GM18870 (cell line): ENCODE results near the gene CTDNEP1.

Source experiments
- ATAC-seq: cut with Tn5 transposase; IDR thresholded peaks from one replicate; pipeline ENCODE4 v1.9.1; 2021; ENCODE audit warnings: moderate library complexity; ENCODE audit not compliant: unreplicated experiment

Gene CTDNEP1

DNA sequence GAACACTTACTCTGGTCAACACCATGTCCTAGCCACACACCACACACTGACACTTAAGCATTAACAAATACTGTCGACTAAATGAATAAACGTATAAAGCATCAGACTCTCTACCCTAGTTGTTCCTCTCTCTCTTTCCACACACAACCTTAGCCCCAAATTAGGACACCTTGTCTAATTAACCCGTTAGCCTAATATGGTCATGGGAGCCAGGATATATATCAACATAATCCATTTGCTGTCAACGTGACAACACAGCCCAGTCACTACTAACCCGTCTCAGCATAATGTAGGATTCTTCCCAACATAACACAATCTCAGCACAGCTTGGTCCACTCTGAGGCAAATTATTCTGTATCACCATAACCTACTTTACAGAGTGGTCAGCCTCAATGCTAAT lies 19.4 kb downstream of the CTDNEP1 start:
- ATAC-seq = no peak

DNA sequence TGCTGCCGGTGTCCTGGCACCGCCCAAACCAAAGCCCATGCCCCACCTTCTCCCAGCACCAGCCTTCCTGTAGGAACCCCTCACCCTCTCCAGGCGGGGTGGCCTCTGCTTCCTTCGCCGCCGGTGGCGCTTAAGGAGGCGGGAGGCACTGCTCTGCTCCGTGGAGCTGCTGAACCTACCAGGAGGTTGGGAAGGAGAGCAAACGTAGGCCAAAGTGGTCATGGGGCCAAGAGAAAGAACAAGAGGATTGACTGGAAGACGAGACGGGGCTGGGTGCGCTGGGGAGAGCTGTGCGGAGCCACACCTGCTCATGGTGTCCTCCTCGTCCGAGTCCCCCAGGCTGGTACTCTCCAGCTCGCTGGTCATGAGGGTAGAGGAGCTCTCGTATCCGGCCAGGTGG lies 22.0 kb downstream of the CTDNEP1 start:
- ATAC-seq = no peak

DNA sequence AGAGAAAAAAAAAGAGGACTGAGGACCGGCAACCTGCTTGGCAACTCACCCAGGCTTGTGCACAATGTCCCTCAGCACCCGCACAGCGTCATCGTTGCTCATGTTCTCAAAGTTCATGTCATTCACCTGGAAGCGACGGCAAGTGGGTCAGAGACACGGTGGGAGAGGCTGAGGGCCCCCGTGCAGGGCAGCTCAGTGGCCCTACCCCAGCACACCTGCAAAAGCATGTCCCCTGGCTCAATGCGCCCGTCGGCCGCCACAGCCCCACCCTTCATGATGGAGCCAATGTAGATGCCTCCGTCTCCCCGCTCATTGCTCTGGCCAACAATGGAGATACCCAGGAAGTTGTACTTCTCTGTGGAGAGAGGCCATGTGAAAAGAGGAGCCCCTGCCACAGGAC lies 22.6 kb downstream of the CTDNEP1 start:
- ATAC-seq = no peak

DNA sequence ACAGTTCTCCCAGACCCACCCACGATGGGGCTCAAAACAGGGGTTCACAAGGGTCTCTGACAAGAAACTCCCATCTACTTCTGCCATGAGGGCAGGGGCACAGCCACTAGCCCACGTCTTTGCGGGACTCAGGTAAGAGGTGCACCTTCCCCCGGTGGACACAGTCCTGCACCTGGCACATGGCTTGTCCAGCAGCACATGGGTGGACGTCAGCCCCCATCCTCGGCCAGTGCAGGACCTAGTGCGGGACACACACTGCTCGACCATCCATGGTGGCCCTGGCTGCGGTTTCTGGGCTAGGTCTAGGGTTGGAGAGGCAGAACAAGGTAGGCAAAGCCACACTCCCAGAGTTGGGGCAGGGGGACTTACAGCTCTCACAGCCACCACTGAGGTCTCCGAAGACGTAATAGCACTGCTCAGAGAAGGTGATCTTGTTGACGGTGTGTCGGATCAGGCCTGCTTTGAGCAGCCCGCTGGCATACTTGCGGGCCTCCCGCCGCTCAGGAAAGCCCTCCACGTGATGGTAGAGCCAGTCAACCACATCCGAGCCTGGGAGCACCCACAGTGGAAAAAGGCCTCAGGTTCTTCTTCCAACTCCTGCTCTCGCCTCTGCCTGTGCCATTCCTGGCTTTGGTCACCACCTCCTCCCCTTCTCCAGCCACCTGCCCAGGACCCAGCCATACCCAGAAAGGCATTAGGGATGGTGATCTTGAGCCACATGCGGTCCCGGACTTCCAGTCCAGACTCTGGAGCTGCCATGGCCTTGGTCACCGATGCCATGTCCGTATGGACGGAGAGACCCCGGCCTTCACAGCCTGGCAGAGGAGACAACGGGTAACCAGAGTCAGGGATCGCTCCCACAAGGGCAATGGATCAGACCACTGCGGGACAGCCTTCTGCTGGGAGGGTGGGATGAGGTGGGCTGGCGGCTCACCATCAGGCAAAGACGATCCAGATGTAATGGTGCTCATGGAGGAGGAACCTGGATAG lies 24.5 kb downstream of the CTDNEP1 start:
- ATAC-seq = no peak

DNA sequence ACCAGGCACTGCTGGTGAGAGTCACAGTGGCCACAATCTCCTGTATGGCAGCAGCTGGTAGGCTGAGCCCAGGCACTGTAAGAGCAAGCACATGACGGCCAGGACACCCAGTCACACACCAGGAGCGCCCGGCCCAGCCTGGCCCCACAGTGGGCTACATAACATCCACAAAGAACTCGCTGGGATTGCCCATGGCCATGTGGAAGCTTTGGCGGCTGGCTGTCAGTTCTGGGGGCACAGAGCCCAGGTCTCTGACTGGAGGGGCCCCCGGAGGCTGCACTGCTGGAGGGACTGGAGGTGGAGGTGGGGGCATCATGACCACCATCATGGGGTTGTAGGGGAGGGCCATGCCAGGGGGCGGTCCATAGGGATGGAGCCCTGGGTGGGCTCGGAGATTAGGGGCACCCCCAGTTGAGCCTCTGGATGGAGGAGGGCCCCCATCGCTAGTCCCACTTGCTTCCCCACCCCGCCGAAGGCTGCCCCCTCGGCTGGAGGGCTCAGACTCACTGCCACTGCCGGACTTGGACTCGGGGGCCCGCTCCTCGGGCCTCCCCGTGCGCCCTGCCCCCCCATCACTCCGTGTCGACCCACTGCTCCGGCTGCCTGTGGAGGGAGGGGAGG lies 25.7 kb downstream of the CTDNEP1 start:
- ATAC-seq = no peak

DNA sequence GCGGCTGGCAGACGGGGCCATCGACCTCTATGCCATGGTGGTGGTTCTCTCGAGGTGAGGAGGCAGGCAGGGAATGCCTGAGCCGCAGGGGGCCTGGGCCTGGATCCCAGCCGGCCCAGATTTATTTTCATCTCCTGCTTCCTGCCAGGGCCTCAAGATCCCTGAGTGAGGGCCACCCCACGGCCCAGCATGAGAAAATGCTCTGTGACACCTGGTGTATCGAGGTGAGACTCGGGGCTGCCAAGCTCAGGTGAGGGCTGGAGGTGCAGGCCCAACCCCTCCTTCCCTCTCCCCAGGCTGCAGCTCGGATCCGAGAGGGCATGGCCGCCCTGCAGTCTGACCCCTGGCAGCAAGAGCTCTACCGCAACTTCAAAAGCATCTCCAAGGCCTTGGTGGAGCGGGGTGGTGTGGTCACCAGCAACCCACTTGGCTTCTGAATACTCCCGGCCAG lies 26.8 kb downstream of the CTDNEP1 start:
- ATAC-seq = no peak

DNA sequence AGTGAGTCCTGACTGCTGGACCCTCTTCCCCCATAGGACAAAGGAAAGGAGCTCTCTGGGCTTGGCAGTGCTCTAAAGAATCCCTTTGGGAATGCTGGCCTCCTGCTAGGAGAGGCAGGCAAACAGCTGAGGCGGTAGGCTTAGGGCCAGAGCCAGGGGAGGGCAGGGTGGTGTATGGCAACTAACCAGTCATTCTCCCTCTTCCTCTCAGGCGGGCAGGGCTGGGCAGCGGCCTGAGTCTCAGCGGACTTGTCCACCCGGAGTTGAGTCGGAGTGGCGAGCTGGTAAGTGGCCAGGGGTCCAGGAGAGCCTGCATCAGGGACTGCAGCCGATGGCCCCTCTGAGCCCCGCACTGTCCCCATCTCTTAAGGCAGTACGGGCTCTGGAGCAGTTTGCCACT lies 27.4 kb downstream of the CTDNEP1 start:
- no peak for ATAC-seq

DNA sequence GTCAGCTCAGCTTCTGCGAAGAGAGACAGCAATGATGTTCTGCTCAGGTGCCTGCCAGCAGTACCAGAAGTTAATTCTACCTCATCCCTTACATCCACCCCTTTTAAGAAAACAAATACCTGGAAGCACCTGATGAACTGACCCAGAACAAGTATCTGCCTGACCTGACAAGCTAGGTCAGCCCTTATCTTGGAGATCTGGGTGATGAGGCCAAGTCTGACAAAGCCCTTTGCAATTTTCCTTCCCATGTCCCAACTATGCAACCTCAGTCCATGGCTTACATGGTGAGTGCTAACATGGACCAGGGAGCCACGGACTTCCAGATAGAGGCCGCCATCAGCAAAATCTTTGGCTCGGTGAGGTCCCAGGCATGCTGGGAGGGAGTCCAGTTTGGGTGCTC lies 28.2 kb downstream of the CTDNEP1 start:
- no peak for ATAC-seq

DNA sequence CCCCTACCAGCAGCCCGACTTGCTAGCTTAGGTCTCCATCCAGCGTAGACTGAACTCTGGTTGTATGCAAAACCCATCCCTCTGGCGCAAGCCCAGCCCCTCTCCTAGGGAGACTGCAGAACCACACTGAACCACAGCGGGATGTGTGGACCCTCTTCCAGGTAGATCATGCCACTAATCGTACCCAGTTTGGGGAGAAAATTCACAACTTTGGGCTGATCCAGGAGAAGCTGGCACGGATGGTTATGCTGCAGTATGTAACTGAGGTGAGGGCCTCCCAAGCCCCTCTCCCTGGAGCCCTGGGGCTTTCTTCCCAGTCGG lies 28.6 kb downstream of the CTDNEP1 start:
- ATAC-seq = no peak

DNA sequence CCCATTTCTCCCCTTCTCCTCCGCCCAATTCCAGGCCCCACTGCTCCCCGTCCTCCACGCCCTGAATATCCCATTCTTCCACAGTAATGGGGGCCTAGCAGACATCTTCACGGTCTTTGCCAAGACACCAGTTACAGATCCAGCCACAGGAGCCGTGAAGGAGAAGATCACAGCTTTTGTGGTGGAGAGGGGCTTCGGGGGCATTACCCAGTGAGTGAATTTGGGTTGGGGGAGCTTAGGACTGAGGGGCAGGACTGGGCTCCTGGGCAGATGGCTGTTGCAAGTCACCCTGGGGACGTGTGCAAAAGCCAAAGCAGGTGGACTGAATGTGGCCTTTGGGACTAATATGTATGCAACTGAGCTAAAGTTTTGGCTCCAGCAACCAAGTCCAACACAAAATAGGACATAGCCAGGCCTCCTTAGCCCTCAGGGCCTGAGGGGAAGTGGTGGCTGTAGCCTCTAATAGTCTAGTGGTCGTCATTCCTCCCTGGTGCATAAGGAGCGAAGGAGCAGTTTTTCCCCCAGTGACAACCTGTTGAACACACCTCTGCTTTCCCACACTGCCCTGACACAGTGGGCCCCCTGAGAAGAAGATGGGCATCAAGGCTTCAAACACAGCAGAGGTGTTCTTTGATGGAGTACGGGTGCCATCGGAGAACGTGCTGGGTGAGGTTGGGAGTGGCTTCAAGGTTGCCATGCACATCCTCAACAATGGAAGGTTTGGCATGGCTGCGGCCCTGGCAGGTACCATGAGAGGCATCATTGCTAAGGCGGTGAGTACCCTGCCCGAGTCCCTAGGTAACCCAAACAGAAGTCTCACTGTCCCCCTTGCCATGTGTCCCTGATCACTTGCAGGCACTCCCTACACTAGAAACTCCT lies 29.2 kb downstream of the CTDNEP1 start:
- no peak for ATAC-seq

DNA sequence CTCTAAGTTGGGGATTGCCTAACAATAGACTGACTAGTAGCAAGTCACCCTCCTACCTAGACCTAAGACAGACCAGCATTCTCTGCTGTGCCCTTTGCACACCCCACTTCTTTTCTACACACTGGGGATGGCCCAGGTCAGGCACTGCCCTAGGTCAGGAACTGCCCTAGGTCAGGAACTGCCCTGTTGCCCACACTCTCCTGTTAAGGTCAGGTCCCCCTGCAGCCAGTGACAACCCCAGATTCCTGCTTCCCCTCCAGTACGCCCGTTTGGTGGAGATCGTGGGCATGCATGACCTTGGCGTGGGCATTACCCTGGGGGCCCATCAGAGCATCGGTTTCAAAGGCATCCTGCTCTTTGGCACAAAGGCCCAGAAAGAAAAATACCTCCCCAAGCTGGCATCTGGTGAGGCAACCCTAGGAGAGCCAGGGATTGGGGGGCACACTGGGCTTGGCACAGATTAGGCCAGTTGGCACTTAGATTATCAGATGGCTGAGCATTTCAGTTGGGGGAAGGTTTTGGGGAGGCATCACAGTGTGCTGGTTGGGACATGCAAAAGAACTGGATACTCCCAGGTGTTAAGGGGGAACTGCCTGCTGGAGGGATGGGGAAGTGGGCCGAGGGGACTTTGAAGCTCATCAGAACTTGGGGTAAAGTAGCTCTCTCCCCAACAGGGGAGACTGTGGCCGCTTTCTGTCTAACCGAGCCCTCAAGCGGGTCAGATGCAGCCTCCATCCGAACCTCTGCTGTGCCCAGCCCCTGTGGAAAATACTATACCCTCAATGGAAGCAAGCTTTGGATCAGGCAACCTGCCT lies 30.0 kb downstream of the CTDNEP1 start:
- no peak for ATAC-seq

DNA sequence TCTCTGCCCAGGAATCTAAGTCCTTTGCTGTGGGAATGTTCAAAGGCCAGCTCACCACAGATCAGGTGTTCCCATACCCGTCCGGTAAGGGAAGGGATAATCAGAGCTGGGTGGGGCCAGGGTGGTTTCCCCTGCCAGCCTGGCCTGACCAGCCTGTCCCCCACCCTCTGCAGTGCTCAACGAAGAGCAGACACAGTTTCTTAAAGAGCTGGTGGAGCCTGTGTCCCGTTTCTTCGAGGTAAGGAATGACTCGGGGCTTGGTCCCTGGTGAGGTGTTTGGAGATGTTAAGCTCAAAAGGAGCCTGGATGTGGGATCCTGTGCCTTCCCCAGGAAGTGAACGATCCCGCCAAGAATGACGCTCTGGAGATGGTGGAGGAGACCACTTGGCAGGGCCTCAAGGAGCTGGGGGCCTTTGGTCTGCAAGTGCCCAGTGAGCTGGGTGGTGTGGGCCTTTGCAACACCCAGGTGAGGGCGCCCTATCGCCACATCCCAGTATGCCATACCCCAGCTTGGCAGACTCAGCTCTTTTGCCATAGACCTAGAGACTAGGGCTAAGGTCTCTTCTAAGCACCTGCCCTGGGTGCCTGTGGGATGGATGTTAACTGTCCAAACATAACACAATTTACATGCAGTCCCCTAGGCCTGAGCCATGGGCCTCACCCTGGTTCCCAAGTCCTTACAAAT lies 30.8 kb downstream of the CTDNEP1 start:
- no peak for ATAC-seq

DNA sequence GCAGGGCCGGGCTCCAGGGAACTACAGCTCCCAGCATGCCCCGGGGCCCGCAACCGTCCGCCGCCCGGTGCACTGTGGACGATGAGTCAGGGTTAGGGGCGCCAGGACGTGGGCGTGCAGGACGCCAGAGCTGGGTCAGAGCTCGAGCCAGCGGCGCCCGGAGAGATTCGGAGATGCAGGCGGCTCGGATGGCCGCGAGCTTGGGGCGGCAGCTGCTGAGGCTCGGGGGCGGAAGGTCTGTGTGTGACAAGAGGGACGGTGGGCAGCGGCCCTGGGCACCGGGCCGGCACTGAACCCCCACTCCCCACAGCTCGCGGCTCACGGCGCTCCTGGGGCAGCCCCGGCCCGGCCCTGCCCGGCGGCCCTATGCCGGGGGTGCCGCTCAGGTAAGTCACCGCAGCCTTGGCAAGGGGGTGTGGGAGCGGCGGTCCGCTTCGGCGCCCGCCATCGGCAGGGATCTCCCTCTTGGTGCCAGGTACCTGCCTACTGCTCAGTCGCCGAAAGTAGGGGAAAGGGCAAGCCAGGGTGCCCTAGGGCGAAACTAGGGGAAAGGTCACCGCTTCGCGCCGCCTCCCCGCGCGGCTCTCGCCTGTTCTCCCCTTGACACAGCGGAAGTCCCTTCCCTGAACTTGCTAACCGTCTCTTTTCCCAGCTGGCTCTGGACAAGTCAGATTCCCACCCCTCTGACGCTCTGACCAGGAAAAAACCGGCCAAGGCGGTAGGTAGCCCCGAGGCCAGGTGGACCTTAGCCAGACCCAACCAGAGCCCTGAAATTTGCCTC lies 31.5 kb downstream of the CTDNEP1 start, which contains the start of the genes ACADVL and DLG4:
TSS of gene ACADVL (plus strand) at position 127 of the 781 bp plus-strand sequence. CDS start at position 174, 47 bp downstream.
TSS of gene DLG4 (minus strand) at position 25 of the 781 bp plus-strand sequence.
- ATAC-seq = peak; percentile 44

DNA sequence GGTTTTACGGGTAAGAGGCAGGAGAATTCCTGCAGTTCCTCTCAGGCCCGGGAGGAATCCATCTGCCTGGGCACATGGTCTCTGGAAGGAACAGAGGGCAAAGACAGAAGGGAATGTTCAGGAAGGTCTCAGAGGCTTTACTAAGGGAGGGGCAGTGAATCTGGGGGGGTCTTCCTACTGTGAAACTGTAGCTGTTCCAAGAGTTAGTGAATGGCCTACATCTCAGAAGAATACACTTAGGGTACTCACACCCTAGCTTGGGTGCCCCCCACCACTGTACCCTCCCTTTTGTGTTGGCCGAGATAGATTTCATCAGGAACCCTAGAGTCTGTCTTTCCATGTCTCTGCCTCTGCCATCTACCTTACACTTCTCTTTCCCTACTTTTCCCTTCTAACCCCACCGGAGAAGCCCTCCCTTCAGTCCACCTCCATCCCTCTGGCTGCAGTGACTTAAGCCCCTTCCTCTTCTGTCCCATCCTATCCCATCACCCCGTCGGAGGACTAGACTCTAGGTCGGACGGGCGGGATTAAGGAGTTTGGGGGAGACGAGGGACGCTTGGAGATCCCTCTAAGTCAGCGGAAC lies 32.2 kb downstream of the CTDNEP1 start:
- peak; percentile 7 for ATAC-seq

DNA sequence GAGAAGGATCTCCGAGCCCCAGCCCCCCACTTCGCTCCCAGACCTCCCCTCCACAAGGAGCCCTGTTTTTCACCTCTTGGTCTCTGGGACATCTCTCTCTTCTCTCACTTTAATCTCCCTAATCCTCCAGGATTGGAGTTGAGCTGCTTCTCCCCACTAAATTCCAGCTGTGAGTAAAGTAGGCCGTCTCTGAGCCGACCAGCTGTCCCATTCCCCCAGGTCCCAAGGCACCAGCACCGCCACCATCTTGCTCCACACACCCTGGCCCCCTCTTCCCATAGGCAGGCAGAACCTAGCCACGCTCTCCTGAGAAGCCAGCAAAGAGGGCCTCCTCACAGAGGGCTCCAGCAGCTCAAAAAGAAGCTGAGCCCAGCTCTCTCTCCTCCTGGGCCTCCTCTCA lies 32.8 kb downstream of the CTDNEP1 start:
- no peak for ATAC-seq

DNA sequence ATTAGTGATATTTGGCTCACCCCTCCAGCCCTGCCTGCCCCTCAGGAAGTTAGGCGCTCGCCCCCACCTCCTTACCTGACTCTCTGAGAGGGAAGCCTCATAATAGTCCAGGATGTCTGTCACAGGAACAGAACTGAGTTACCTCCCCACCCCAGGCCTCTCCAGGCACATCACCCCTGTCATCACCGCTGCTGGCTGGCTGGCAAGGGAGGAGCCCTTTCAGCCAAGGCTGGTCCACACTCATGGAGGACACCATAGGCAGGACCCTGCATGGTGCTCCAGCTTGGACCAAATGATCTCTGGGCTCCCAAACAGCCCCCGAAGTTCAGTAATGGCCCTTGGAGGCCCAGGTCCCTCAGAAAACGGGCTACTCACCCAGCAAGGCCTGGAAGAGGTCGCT lies 33.4 kb downstream of the CTDNEP1 start:
- no peak for ATAC-seq

DNA sequence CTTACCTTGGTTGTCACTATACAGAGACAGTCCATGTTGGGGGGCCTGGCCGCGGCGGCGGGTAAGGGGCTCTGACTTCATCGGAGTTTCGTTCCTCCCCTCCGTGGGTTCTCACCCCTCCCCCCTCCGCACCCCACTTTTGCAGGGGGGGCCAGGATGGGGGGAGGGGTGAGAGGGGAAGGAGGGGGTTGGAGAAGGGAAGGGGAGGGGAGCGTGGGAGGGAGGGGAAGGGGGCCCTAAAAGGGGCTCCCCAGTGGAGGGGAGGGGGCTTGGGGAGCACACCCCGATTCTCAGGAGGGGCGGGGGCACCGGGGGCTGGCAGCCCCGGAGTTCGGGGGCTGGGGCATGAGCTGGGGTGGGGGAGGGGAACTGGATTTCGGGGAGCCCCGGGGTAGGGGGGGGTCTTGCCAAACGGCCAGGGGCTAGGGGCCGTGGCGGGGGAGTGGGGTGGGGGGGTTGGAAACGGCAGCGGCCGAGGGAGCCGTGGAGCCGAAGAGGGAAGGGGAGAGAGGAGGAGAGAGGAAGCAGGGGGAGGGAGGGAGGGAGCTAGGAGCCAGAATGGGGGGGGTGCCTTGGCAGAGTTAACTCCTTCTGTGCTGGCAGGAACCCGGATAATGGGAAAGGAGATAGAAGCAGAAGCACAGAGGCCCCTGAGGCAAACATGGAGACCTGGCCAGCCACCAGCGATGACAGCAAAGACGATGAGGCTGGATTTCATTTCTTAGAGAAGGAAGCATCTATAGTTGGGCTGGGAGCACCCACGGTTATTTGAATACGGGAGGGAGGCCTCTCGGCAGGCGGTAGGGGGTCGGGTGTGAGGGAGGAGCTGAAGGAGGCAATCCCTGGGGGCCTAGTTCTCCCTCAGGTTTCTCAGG lies 34.2 kb downstream of the CTDNEP1 start:
- ATAC-seq = no peak
